Liver (tissue), 3 donors: ENCODE measurements around the gene IGFBP1.

ENCODE experiments used
- GABPA ChIP-seq, 2 donors: IDR thresholded peaks in 1 of 2; conservative IDR thresholded peaks in 1 of 2; 2 replicates each; pipeline ENCODE4 v1.6.1; 2016; ENCODE audit warnings: antibody characterized with exemption in 2 of 2, mild to moderate bottlenecking in 1 of 2, moderate library complexity in 1 of 2
- HNF4A ChIP-seq, 2 donors: conservative IDR thresholded peaks; 2 replicates each; pipeline ENCODE4 v1.6.1; 2016; ENCODE audit warnings: antibody characterized with exemption in 2 of 2, mild to moderate bottlenecking in 2 of 2
- HNF4G ChIP-seq: IDR thresholded peaks from 2 replicates; pipeline ENCODE4 v1.6.1; 2016; ENCODE audit warnings: antibody characterized with exemption
- NR2F2 ChIP-seq: IDR thresholded peaks from 2 replicates; pipeline ENCODE4 v1.6.1; 2016; ENCODE audit warnings: antibody characterized with exemption
- RAD21 ChIP-seq, 2 donors: IDR thresholded peaks; 2 replicates each; pipeline ENCODE4 v1.6.1; 2016; ENCODE audit warnings: antibody characterized with exemption in 2 of 2, mild to moderate bottlenecking in 2 of 2
- TAF1 ChIP-seq: conservative IDR thresholded peaks from 2 replicates; pipeline ENCODE4 v1.6.1; 2016; ENCODE audit warnings: antibody characterized with exemption, mild to moderate bottlenecking
- TF ChIP-seq, protein P1 (sequence below): fragments of 150-350 bp; IDR thresholded peaks from 2 replicates; pipeline ENCODE4 v1.5.1; 2017; ENCODE audit warnings: improper control_type of control experiment, low read depth, low read length; ENCODE audit not compliant: missing input control
- TF ChIP-seq, protein P2 (sequence below): IDR thresholded peaks from 2 replicates; pipeline ENCODE4 v1.6.1; 2016; ENCODE audit warnings: antibody characterized with exemption, mild to moderate bottlenecking
- donor health status: healthy.
- donor health status: healthy.

GRCh38 chr7:45865594-45866410 lies 22.5 kb upstream of the IGFBP1 start:
- TF ChIP-seq HNF4G (no peak), RAD21 (IDR thresholded peaks at IDR 0.05) (no peak), TAF1 (no peak), HNF4A (conservative IDR thresholded peaks at IDR 0.05) (no peak), GABPA (IDR thresholded peaks at IDR 0.05 in 1 of 2, conservative IDR thresholded peaks at IDR 0.05 in 1 of 2) (no peak), NR2F2 (no peak)
- TF ChIP-seq, protein P1, sequence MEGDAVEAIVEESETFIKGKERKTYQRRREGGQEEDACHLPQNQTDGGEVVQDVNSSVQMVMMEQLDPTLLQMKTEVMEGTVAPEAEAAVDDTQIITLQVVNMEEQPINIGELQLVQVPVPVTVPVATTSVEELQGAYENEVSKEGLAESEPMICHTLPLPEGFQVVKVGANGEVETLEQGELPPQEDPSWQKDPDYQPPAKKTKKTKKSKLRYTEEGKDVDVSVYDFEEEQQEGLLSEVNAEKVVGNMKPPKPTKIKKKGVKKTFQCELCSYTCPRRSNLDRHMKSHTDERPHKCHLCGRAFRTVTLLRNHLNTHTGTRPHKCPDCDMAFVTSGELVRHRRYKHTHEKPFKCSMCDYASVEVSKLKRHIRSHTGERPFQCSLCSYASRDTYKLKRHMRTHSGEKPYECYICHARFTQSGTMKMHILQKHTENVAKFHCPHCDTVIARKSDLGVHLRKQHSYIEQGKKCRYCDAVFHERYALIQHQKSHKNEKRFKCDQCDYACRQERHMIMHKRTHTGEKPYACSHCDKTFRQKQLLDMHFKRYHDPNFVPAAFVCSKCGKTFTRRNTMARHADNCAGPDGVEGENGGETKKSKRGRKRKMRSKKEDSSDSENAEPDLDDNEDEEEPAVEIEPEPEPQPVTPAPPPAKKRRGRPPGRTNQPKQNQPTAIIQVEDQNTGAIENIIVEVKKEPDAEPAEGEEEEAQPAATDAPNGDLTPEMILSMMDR: no peak
- TF ChIP-seq, protein P2, sequence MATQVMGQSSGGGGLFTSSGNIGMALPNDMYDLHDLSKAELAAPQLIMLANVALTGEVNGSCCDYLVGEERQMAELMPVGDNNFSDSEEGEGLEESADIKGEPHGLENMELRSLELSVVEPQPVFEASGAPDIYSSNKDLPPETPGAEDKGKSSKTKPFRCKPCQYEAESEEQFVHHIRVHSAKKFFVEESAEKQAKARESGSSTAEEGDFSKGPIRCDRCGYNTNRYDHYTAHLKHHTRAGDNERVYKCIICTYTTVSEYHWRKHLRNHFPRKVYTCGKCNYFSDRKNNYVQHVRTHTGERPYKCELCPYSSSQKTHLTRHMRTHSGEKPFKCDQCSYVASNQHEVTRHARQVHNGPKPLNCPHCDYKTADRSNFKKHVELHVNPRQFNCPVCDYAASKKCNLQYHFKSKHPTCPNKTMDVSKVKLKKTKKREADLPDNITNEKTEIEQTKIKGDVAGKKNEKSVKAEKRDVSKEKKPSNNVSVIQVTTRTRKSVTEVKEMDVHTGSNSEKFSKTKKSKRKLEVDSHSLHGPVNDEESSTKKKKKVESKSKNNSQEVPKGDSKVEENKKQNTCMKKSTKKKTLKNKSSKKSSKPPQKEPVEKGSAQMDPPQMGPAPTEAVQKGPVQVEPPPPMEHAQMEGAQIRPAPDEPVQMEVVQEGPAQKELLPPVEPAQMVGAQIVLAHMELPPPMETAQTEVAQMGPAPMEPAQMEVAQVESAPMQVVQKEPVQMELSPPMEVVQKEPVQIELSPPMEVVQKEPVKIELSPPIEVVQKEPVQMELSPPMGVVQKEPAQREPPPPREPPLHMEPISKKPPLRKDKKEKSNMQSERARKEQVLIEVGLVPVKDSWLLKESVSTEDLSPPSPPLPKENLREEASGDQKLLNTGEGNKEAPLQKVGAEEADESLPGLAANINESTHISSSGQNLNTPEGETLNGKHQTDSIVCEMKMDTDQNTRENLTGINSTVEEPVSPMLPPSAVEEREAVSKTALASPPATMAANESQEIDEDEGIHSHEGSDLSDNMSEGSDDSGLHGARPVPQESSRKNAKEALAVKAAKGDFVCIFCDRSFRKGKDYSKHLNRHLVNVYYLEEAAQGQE: no peak
